ENCODE data around the gene GAN.

DNA sequence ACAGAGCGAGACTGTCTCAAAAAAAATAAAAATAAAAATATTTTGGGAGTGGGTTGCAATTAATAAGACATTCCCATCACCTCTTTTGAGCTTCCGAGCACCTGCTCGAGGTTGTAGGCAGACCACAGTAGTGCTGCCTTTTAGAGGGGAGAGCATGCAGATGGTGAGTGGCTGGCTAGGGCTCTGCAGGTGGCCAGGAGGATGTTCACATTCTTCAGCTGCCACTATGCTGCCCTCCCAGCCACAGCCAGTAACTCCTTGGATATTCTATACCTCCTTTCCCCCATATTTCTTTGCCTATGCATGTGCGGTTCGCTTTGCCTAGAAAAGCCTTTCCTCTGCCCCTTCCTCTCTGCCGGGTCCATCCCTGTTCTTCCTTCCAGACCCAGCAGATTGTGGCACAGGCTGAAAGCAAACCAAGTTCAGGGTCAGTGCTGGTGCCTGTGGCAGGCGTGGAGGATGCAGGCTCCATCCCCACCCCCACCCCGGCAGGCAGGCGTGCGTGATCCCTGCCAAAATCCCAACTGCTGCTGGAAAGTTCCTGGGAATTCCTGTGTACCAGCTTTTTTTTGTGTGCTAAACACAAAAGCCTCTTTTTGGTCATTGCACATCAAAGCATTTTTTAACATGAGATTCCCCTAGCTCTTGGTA is 96.0 kb downstream of the GAN start:
- TF ChIP-seq, protein P1, sequence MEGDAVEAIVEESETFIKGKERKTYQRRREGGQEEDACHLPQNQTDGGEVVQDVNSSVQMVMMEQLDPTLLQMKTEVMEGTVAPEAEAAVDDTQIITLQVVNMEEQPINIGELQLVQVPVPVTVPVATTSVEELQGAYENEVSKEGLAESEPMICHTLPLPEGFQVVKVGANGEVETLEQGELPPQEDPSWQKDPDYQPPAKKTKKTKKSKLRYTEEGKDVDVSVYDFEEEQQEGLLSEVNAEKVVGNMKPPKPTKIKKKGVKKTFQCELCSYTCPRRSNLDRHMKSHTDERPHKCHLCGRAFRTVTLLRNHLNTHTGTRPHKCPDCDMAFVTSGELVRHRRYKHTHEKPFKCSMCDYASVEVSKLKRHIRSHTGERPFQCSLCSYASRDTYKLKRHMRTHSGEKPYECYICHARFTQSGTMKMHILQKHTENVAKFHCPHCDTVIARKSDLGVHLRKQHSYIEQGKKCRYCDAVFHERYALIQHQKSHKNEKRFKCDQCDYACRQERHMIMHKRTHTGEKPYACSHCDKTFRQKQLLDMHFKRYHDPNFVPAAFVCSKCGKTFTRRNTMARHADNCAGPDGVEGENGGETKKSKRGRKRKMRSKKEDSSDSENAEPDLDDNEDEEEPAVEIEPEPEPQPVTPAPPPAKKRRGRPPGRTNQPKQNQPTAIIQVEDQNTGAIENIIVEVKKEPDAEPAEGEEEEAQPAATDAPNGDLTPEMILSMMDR (IDR thresholded peaks at IDR 0.05; ENCODE audit: low read depth, low read length, poor library complexity, severe bottlenecking), result no peak
- TF ChIP-seq EZH2phosphoT487 (IDR thresholded peaks at IDR 0.05; ENCODE audit: borderline replicate concordance, low read length), result no peak
